Liver (tissue), 3 donors: ENCODE measurements around the gene SLC12A7.
"Not testable (repeated sequence)": the region's sequence is repeated elsewhere in the genome, so short reads cannot be mapped to it uniquely, and the experiment has no call there.

Source experiments
- ATF3 ChIP-seq: IDR thresholded peaks from 2 replicates; pipeline ENCODE4 v1.6.1; 2016; ENCODE audit warnings: antibody characterized with exemption
- CTCF ChIP-seq: fragments of 150-350 bp; IDR thresholded peaks from 2 replicates; pipeline ENCODE4 v1.5.1; 2017; ENCODE audit warnings: improper control_type of control experiment, low read depth, low read length; ENCODE audit not compliant: missing input control
- GABPA ChIP-seq, 2 donors: IDR thresholded peaks in 1 of 2; conservative IDR thresholded peaks in 1 of 2; 2 replicates each; pipeline ENCODE4 v1.6.1; 2016; ENCODE audit warnings: antibody characterized with exemption in 2 of 2, mild to moderate bottlenecking in 1 of 2, moderate library complexity in 1 of 2
- JUND ChIP-seq, 2 donors: IDR thresholded peaks; 2 replicates each; pipeline ENCODE4 v1.6.1; 2016; ENCODE audit warnings: antibody characterized with exemption in 2 of 2
- MAX ChIP-seq: IDR thresholded peaks from 2 replicates; pipeline ENCODE4 v1.6.1; 2016; ENCODE audit warnings: antibody characterized with exemption
- NR2F2 ChIP-seq: IDR thresholded peaks from 2 replicates; pipeline ENCODE4 v1.6.1; 2016; ENCODE audit warnings: antibody characterized with exemption
- RAD21 ChIP-seq, 2 donors: IDR thresholded peaks; 2 replicates each; pipeline ENCODE4 v1.6.1; 2016; ENCODE audit warnings: antibody characterized with exemption in 2 of 2, mild to moderate bottlenecking in 2 of 2
- REST ChIP-seq: IDR thresholded peaks from 2 replicates; pipeline ENCODE4 v1.6.1; 2016; ENCODE audit warnings: antibody characterized with exemption, mild to moderate bottlenecking
- SP1 ChIP-seq: IDR thresholded peaks from 2 replicates; pipeline ENCODE4 v1.6.1; 2018; ENCODE audit warnings: antibody characterized with exemption, mild to moderate bottlenecking
- TAF1 ChIP-seq: conservative IDR thresholded peaks from 2 replicates; pipeline ENCODE4 v1.6.1; 2016; ENCODE audit warnings: antibody characterized with exemption, mild to moderate bottlenecking
- YY1 ChIP-seq: IDR thresholded peaks from 2 replicates; pipeline ENCODE4 v1.6.1; 2016; ENCODE audit warnings: antibody characterized with exemption, mild to moderate bottlenecking
- ZBTB33 ChIP-seq: IDR thresholded peaks from 2 replicates; pipeline ENCODE4 v1.6.1; 2016; ENCODE audit warnings: antibody characterized with exemption
- donor health status: healthy.
- donor health status: healthy.

GRCh38 chr5:1021969-1022336 lies 89.9 kb downstream of the SLC12A7 start:
- TF ChIP-seq MAX; CTCF; ATF3; YY1; TAF1; RAD21 (IDR thresholded peaks at IDR 0.05); REST; GABPA (IDR thresholded peaks at IDR 0.05 in 1 of 2, conservative IDR thresholded peaks at IDR 0.05 in 1 of 2); NR2F2; ZBTB33; SP1; JUND (IDR thresholded peaks at IDR 0.05): not testable (repeated sequence)
